ENCODE data around the gene SLC1A2. TPM values are rescaled to one million over a fixed set of nuclear protein-coding genes. Genes with fewer than 3 reads are reported as not detected.

SLC1A2 gene
- total RNA-seq, 1 experiment from 2014 or later: 0.50 TPM

GRCh38 chr11:35426351-35426750 is 7.0 kb upstream of the SLC1A2 start:
- DNase-seq (ENCODE audit: low spot score): no peak
- Mint-ChIP-seq H3K4me3 (no peak overlapping the region), H3K36me3 (no peaks in the 10 kb centered on the region), H3K9me3 (no peaks in the 10 kb centered on the region), H3K27ac (no peak overlapping the region), H3K27me3 (ENCODE audit: low read depth) (peaks cover 72% of the 10 kb centered on the region), H3K4me1 (no peaks in the 10 kb centered on the region)
- ChIA-PET POLR2A (no interaction called here), CTCF (no interaction called here)
- ATAC-seq: no peak
- TF ChIP-seq, protein P1, sequence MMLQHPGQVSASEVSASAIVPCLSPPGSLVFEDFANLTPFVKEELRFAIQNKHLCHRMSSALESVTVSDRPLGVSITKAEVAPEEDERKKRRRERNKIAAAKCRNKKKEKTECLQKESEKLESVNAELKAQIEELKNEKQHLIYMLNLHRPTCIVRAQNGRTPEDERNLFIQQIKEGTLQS (CRISPR knock-in tag; conservative IDR thresholded peaks at IDR 0.05): no peak
- TF ChIP-seq HMGA2 (CRISPR knock-in tag; IDR thresholded peaks at IDR 0.05) (no peak), CREM (CRISPR knock-in tag; IDR thresholded peaks at IDR 0.05) (no peak), PREB (CRISPR knock-in tag; IDR thresholded peaks at IDR 0.05; ENCODE audit: borderline replicate concordance) (no peak), SMAD4 (CRISPR knock-in tag; IDR thresholded peaks at IDR 0.05) (no peak), ELF4 (CRISPR knock-in tag; IDR thresholded peaks at IDR 0.05; ENCODE audit: low read depth) (no peak), ZBTB21 (CRISPR knock-in tag; IDR thresholded peaks at IDR 0.05; ENCODE audit: borderline replicate concordance) (no peak), TP53 (CRISPR knock-in tag; IDR thresholded peaks at IDR 0.05) (no peak), RELA (CRISPR knock-in tag; IDR thresholded peaks at IDR 0.05; ENCODE audit: borderline replicate concordance) (no peak), ZNF416 (CRISPR knock-in tag; IDR thresholded peaks at IDR 0.05) (no peak), MYBL2 (CRISPR knock-in tag; IDR thresholded peaks at IDR 0.05) (no peak), ZNF671 (CRISPR knock-in tag; IDR thresholded peaks at IDR 0.05) (no peak), IRF1 (CRISPR knock-in tag; IDR thresholded peaks at IDR 0.05) (no peak), PRDM15 (CRISPR knock-in tag; IDR thresholded peaks at IDR 0.05) (no peak), TCF7 (CRISPR knock-in tag; IDR thresholded peaks at IDR 0.05; ENCODE audit: low read depth) (no peak), NFATC4 (CRISPR knock-in tag; IDR thresholded peaks at IDR 0.05) (no peak), FOXP1 (CRISPR knock-in tag; IDR thresholded peaks at IDR 0.05; ENCODE audit: borderline replicate concordance) (no peak), ARID4B (CRISPR knock-in tag; IDR thresholded peaks at IDR 0.05; ENCODE audit: borderline replicate concordance) (no peak)
- TF ChIP-seq, protein P2, sequence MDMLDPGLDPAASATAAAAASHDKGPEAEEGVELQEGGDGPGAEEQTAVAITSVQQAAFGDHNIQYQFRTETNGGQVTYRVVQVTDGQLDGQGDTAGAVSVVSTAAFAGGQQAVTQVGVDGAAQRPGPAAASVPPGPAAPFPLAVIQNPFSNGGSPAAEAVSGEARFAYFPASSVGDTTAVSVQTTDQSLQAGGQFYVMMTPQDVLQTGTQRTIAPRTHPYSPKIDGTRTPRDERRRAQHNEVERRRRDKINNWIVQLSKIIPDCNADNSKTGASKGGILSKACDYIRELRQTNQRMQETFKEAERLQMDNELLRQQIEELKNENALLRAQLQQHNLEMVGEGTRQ (CRISPR knock-in tag; IDR thresholded peaks at IDR 0.05): no peak
- TF ChIP-seq, protein P3, sequence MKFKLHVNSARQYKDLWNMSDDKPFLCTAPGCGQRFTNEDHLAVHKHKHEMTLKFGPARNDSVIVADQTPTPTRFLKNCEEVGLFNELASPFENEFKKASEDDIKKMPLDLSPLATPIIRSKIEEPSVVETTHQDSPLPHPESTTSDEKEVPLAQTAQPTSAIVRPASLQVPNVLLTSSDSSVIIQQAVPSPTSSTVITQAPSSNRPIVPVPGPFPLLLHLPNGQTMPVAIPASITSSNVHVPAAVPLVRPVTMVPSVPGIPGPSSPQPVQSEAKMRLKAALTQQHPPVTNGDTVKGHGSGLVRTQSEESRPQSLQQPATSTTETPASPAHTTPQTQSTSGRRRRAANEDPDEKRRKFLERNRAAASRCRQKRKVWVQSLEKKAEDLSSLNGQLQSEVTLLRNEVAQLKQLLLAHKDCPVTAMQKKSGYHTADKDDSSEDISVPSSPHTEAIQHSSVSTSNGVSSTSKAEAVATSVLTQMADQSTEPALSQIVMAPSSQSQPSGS (CRISPR knock-in tag; IDR thresholded peaks at IDR 0.05; ENCODE audit: borderline replicate concordance, low read depth): no peak
